Posterior cingulate gyrus (tissue), 11 donors: ENCODE results near the gene ETV6.

Experiments
- DNase-seq, 10 donors: peaks; one replicate each; pipeline versions ENCODE4 v3.0.0 to v3.0.0-alpha.2; 2020 to 2021; ENCODE audit warnings: mixed read lengths in 3 of 10
- intact Hi-C: fragments of 100-400 bp; cut with DNase I; formaldehyde crosslinking; loops from one replicate; pipeline ENCODE4 v1.15.1; 2023

Gene ETV6

GRCh38 chr12:11711651-11712327, 62.3 kb downstream of the ETV6 start:
- intact Hi-C loops = no loop called here
- no peak for DNase-seq

GRCh38 chr12:11712491-11712890, 63.0 kb downstream of the ETV6 start:
- intact Hi-C loops = no loop called here
- no peak for DNase-seq

GRCh38 chr12:11713202-11713601, 63.7 kb downstream of the ETV6 start:
- no peak for DNase-seq

GRCh38 chr12:11714626-11715025, 65.2 kb downstream of the ETV6 start:
- intact Hi-C loops = no loop called here
- no peak for DNase-seq

More at GRCh38 chr12:11713202-11713601, 63.7 kb downstream of the ETV6 start:
- intact Hi-C loops = no loop called here

GRCh38 chr12:11715621-11716020, 66.1 kb downstream of the ETV6 start:
- intact Hi-C loops = no loop called here
- no peak for DNase-seq

GRCh38 chr12:11716794-11717518, 67.5 kb downstream of the ETV6 start:
- intact Hi-C loops = no loop called here
- no peak for DNase-seq

GRCh38 chr12:11717519-11717961, 68.1 kb downstream of the ETV6 start:
- DNase-seq = no peak
- intact Hi-C loops = no loop called here

- intact Hi-C loops = no loop called here
- no peak for DNase-seq
These were observed 68.6 kb downstream of the ETV6 start for GRCh38 chr12:11718105-11718504.

GRCh38 chr12:11718768-11719253, 69.3 kb downstream of the ETV6 start:
- peak in 3 of 10 donors; percentile 17 to 86 (median 81) for DNase-seq
- intact Hi-C loops = no loop called here

- peak in 8 of 10 donors; percentile 20 to 88 (median 59) for DNase-seq
- intact Hi-C loops = no loop called here
These were observed 70.2 kb downstream of the ETV6 start for GRCh38 chr12:11719678-11720099.

GRCh38 chr12:11722071-11722470, 72.6 kb downstream of the ETV6 start:
- intact Hi-C loops = no loop called here
- DNase-seq = no peak

- intact Hi-C loops = no loop called here
- no peak for DNase-seq
These were observed 73.2 kb downstream of the ETV6 start for GRCh38 chr12:11722578-11723138.

- intact Hi-C loops = no loop called here
- DNase-seq = no peak
These were observed 74.5 kb downstream of the ETV6 start for GRCh38 chr12:11723993-11724392.

- no peak for DNase-seq
- intact Hi-C loops = no loop called here
These were observed 75.4 kb downstream of the ETV6 start for GRCh38 chr12:11724888-11725311.

- intact Hi-C loops = no loop called here
- no peak for DNase-seq
These were observed 76.2 kb downstream of the ETV6 start for GRCh38 chr12:11725686-11726085.

- no peak for DNase-seq
- intact Hi-C loops = no loop called here
These were observed 77.2 kb downstream of the ETV6 start for GRCh38 chr12:11726659-11727058.

- DNase-seq = peak in 9 of 10 donors; percentile 20 to 94 (median 69)
- intact Hi-C loops = no loop called here
These were observed 77.7 kb downstream of the ETV6 start for GRCh38 chr12:11727133-11727664.

GRCh38 chr12:11728154-11728755, 78.8 kb downstream of the ETV6 start:
- no peak for DNase-seq
- intact Hi-C loops = no loop called here

- no peak for DNase-seq
- intact Hi-C loops = no loop called here
These were observed 79.5 kb downstream of the ETV6 start for GRCh38 chr12:11729008-11729407.

- DNase-seq = no peak
- intact Hi-C loops = no loop called here
These were observed 80.1 kb downstream of the ETV6 start for GRCh38 chr12:11729439-11730150.
